GM21390 (cell line): Measurements from ENCODE around the gene THEM4.
"Not testable (repeated sequence)": the region's sequence is repeated elsewhere in the genome, so short reads cannot be mapped to it uniquely, and the experiment has no call there.

Source experiments
- ATAC-seq: cut with Tn5 transposase; IDR thresholded peaks from one replicate; pipeline ENCODE4 v1.9.1; 2021; ENCODE audit not compliant: unreplicated experiment

THEM4 gene

DNA sequence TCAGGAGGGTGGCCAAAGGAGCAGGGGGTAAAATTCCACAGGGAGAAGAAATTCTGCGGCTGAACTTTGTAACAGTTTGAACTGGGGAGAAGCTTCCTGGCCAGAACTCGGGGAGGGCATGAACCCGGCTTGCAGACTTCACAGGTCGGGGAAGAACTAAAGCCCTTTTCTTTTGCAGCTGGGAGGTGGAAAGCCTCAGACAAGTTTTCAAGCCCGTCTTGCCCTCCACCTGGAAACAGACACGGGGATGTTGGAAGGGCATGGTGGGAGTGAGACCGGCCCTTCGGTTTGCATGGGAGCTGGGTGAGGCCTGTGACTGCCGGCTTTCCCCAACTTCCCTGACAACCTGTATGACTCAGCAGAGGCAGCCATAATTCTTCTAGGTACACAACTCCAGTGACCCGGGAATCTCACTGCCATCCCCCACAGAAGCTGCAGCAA, 11.3 kb downstream of the THEM4 start:
- ATAC-seq: no peak

DNA sequence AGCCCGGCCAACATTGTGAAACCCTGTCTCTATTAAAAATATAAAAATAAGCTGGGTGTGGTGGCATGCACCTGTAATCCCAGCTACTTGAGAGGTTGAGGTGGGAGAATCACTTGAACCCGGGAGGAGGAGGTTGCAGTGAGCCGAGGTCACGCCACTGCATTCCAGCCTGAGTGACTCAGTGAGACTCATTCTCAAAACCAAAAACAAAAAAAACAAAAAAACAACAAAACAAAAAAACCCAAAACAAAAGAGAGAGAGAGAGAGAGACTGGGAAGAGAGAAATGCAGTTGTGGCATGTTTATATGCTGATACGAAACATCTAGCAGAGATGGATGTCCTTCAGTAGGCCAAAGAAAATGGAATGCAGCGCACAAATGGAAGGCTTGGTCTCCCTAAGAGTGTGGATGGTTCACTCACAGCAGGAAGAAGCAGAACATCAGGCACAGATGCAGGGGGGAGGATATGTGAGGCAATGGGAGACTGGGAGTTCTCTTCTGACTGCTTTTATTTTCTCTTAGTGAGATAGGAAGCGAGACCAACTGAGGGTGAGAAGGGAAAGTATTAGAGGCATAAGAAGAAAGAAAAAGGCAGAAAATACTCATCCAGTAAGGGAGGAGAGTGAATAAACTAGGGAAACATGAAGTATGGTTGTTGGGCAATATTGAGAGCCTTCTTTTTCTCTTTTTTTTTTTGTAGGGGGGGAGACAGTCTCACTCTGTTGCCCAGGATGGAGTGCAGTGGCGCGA, 16.0 kb downstream of the THEM4 start:
- ATAC-seq: no peak

DNA sequence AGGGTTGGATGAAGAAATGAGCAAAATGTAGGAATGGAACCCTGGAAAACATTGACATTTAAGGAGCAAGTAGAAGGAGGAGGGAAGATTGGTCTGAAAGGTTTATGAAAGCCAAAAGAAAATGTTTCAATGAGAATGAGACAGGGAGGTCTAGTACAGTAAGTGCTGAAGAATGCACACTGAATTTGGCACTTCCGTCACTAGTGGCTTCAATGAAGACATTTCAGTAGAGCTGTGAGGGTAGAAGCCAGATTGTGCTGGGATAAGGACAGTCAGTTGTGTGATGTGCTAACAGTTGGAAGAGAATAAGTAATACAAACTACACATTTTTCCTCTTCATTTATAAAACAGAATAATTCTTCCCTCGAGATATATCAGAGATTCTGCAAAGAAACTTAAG, 17.1 kb downstream of the THEM4 start:
- no peak for ATAC-seq

DNA sequence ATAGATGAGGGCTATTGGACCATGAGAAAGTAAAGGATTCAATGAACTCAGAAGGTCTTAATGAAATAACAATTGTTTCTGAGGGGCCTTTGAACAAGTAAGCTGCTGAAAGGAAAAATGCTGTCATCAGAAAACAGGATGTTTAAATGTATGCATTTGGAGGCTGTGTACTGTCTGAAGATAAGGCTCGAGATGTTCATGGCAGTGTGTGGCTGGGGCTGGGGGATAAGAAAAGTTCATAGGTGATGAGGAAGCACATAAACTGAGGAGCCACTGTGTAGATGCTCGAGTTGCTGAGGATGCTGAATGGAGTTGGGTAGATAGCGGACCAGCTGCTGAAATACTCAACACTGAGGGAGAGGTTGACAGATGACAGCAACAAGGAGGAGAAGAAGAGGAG, 17.8 kb downstream of the THEM4 start:
- no peak for ATAC-seq

DNA sequence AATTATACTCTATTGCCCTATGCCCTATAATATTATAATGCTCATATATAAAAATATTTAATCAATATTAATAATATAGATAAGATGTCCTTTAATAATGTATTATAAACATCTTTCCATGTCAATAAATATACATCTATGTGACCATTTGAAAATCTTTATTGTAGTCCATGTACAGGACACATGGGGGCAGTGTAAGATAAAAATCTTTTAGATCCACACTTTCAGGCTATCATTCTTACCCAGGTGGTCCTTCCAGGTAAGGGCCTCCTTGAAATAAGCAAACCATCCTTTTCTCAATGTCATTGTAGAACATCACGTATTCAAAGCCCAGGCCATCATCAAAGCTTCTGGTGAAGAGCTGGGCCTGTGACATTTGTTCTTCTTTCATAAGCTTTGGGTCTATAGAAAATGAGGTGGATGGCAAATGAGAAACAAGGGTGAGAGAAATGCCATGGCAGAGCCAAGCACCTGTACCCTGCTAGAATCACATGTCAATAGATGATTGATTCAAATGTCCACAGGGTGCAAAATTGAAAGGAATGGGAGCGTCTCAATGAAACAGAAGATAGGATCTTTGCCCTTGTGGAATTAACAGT, 20.2 kb downstream of the THEM4 start:
- ATAC-seq: no peak

DNA sequence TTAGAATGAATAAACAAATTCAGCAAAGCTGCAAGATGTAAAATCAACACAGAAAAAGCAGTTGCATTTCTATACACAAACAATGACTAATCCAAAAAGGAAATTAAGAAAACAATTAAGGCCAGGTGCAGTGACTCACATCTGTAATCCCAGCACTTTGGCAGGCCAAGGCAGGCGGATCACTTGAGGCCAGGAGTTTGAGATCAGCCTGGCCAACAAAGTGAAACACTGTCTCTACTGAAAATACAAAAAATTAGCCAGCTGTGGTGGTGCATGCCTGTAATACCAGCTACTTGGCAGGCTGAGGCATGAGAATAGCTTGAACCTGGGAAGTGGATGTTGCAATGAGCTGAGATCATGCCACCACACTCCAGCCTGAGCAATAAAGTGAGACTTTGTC, 22.3 kb downstream of the THEM4 start:
- no peak for ATAC-seq

DNA sequence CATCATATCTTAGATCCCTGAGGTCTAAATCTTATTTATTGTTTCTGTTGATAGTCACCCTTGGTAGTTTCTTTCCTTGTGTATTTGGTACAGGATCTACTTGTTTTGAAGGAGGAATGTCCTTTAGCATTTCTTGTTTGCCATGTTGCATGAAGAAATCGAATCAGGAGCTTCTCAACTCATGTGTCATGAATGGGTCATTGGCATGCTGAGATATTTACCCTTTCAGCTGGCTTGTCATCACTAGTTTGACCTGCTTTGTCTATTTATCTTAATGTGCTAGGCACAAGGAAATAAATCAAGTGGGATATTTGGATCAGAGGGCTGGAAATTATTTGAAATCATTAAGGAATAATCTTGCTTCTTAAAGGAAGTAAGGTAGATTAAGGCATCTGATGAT, 23.8 kb downstream of the THEM4 start:
- ATAC-seq: no peak

DNA sequence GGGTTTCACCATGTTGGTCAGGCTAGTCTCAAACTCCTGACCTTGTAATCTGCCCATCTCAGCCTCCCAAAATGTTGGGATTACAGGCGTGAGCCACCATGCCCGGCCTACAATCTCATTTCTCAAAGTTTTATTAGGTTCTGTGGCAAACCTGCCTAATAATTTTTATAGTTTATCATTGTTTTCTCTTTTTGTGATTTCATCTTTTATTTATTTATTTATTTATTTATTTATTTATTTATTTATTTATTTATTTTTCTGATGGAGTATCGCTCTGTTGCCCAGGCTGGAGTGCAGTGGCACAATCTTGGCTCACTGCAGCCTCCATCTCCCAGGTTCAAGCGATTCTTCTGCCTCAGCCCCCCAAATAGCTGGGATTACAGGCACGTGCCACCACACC, 24.4 kb downstream of the THEM4 start:
- not testable (repeated sequence) for ATAC-seq

DNA sequence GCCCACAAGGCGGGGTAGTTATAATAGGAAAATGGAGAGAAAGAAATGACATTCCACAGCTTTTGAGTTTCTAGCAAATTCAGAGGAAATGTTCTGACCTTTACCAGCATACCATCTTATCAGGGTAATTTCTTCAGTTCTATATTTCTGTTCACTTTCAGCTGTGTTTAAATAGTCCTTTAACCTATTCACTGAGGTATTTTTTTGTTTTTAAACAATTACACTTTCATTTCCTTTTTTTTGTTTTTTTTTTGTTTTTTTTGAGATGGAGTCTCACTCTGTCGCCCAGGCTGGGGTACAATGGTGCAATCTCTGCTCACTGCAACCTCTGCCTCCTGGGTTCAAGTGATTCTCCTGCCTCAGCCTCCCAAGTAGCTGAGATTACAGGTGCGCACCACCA, 24.9 kb downstream of the THEM4 start:
- not testable (repeated sequence) for ATAC-seq

DNA sequence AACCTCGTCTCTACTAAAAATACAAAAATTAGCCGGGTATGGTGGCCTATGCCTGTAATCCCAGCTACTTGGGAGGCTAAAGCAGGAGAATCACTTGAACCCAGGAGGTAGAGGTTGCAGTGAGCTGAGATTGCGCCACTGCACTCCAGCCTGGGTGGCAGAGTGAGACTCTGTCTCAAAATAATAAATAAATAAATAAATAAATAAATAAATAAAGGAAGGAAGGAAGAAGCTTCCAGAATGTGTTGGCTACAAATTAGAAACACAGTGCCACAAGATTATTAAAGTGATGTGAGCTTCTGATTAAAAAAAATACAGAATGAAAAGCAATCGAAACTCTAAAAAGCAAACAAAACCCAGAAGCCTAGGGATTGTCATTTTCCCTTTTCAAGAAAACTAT, 25.4 kb downstream of the THEM4 start:
- not testable (repeated sequence) for ATAC-seq

DNA sequence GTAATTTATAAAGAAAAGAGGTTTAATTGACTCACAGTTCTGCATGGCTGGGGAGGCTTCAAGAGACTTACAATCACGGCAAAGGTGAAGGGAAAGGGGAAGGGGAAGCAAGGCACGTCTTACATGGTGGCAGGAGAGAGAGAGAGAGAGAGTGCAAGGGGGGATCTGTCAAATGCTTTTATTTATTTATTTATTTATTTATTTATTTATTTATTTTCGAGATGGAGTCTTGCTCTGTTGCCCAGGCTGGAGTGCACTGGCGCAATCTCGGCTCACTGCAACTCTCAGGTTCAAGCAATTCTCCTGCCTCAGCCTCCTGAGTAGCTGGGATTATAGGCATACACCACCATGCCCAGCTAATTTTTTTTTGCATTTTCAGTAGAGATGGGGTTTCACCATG, 26.4 kb downstream of the THEM4 start:
- not testable (repeated sequence) for ATAC-seq

DNA sequence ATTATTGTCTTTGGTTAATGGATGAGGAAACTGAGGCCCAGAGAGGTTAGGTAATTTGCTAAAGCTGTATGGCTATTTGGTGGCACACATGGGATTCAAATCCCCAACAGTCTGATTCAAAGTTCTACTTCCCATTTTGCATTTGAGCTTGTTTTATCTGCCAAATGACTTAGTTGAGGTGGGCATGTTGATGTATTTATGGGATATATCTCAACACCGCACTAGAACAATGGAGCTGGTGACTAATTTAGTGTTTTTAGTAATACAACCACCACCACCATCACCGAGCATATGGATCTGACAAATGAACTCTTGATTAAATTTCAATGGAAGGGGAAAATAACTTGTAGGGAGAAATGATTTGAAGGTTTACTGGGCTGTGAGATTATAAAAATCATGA, 26.8 kb downstream of the THEM4 start:
- ATAC-seq: no peak

DNA sequence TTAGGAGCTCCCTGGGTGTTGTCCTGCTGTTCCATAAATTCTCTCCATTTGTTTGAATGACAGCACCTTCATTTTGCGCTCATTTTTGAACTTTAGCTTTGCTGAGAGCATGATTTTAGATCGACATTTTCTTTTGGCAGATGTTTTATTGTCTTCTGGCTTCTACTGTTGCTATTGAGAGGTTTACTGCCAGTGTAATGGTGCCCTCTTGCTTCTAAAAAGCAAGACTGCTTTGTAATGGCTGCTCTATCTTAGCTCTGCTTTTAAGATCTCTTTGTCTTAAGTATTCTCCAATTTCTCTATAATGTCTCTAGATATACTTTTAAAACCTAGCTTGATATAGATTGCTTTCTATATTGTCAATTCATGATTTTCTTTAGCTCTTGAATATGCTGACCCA, 27.8 kb downstream of the THEM4 start:
- ATAC-seq: no peak

DNA sequence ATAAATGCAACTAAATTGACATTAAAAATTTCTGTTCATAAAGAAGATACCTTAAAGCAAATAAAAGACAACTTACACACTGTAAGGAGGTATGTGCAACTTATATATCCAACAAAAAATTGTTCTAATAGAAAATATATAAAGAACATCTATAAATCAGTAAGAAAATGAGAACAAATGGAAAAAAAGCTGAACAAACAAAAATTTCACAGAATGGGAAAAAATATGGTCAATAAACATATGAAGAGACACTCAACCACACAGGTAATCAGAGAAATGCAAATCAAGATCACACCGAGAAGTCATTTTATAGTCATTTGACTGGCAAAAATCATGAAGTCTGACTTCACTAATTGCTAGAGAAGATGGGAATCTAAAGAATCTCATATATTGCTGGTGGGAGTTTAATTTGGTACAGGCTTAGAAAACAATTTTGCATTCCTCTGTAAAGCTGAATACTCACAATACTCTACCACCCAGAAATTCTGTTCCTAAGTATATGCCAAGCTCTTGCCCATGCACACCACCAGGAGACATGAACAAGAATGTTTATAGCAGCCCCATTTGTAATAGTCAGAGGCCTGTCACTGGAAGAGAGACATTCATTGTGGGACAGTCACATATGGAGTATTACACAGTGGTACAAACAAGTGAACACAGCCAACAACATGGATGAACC, 33.8 kb downstream of the THEM4 start:
- no peak for ATAC-seq

DNA sequence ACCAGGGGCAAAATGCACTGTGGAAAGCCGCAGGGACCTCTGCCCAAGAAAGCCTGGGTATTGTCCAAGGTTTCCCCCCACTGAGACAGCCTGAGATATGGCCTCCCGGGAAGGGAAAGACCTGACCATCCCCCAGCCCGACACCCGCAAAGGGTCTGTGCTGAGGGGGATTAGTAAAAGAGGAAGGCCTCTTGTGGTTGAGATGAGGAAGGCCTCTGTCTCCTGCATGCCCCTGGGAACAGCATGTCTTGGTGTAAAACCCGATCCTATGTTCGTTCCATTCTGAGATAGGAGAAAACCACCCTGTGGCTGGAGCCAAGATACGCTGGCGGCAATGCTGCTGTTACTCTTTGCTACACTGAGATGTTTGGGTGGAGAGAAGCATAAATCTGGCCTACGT, 36.5 kb downstream of the THEM4 start:
- not testable (repeated sequence) for ATAC-seq

DNA sequence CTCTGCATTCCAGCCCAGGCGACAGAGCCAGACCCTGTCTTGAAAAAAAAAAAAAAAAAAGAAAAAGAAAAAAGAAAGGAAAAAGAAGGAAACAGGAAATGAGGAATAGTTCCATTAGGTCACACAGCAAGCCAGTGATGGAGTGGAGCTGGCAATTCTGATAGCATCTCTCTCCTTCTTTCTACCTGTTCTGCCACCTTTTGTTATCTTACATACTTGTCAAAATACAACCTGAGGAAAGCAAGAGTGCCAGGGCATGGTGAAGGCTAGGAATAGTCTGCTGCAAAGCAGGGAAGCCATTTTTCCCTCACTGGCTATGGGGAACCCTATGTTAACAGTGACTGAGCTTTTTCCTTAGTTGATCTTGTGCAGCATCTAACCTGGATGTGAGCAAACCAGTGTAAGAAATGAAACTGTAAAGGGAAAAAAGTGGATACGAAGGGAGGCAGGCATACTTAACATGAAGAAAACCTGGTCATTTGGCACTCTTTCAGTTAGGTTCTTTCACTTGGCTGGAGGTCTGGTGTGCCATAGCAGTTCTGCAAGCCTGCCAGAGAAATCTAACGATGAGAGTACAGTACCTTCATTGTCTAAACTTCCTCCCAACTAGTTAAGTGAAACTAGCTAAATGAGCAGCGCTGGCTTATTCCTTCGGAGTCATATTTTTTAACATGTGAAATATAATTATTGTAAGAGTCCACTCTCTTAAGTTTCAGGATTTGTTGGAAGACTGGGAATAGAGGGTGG, 37.9 kb downstream of the THEM4 start:
- no peak for ATAC-seq

DNA sequence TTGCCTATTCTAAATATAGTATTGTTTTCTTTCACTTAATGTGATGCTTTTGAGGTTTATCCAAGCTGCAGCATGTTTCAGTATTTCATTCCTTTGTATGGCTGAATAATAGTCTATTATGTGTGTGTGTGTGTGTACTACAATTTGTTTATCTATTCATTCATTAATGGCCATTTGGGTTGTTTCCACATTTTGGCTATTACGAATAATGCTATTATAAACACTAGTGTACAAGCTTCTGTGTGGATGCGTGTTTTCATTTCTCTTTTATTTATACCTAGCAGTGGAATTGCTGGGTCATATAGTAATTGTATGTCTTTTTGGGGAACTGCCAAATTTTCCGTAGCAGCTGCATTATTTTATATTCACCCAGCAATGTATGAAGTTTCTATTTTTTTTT, 40.8 kb downstream of the THEM4 start:
- no peak for ATAC-seq

DNA sequence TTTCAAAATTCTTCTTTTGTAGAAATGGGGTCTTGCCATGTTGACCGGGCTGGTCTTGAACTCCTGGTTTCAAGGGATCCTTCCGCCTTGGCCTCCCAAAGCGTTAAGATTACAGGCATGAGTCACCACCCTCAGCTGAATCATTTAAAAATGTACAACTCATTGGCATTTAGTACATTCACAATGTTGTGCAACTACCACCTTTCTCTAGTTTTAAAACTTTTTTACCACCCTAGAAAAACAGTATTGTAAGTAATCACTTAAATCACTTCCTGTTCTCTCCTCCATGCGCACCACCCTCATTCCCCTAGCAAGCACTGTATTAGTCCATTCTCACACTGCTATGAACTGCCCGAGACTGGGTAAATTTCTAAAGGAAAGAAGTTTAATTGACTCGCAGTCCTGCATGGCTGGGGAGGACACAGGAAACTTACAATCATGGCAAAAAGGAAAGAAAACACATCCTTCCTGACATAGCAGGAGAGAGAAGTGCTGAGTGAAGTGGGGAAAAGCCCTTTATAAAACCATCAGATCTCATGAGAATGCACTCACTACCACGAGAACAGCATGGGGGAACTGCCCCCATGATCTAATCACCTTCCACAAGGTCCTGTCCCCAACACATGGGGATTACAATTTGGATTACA, 41.4 kb downstream of the THEM4 start:
- no peak for ATAC-seq

DNA sequence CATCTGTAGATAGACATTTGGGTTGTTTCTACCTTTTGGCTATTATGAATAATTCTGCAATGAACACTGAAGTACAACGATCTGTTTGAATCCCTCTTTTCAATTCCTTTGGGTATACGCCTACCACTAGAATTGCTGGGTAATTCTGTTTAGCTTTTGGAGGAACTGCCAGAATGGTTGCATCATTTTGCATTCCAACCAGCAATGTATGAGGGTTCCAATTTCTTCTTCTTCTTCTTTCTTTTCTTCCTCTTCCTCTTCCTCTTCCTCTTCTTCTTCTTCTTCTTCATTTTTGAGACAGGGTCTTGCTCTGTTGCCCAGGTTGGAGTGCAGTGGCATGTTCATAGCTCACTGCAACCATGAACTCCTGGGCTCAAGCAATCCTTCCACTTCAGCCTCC, 42.0 kb downstream of the THEM4 start:
- no peak for ATAC-seq

DNA sequence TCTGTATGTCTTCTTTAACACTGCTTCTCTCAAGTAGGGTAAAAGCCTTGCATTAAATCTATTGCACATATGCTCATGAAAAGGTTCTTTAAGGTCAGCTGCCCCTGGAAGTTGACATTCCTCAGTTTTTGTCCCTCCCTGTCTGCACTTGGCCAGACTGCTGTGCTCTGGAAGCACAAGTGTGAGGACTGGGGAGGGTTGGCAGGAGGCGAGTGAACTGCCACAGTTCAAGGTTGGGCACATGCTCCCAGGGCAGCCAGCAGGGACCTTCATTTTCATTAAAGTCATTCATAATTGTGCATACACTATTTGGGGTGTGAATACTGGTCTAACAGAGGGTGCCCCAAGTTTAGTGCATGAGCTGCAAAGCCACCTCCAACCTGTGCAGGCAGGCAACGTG, 44.9 kb downstream of the THEM4 start:
- no peak for ATAC-seq

DNA sequence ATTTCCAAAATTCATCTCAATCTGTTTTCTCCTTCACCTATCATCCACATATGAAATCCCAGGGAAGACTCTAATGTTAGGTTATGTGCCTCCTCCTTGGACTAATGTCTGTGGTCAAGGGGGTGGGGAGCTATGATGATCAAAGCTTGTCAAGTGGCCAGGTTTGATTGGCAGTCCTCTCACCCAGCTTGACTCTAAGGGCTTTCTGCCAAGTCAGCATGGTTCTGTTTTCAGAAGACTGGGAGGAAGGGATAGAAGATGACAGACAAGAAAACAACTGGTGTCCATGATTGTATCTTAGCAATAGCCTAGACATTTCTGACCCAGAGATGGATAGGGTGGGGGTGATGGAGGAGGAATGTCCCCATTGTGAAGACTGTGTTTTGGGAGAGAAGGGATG, 46.7 kb downstream of the THEM4 start:
- no peak for ATAC-seq
